Mesodermal cell (in vitro differentiated cells): ENCODE data around the gene LHFPL5. TPM values are rescaled to one million over a fixed set of nuclear protein-coding genes. Genes with fewer than 3 reads are reported as not detected.

Experiments
- H3K27ac ChIP-seq: 2 replicates; pipeline ENCODE4 v1.7.0; 2013; ENCODE audit warnings: mild to moderate bottlenecking, low read depth, low read length, moderate library complexity; ENCODE audit not compliant: severe bottlenecking
- H3K36me3 ChIP-seq: 2 replicates; pipeline ENCODE4 v1.7.1; 2013; ENCODE audit warnings: mild to moderate bottlenecking, low read length, moderate library complexity; ENCODE audit not compliant: control insufficient read depth, insufficient read depth
- H3K4me1 ChIP-seq: one replicate; pipeline ENCODE4 v1.7.1; 2013; ENCODE audit warnings: mild to moderate bottlenecking, low read length; ENCODE audit not compliant: insufficient read depth, control insufficient read depth, poor library complexity, severe bottlenecking
- H3K4me3 ChIP-seq: 2 replicates; pipeline ENCODE4 v1.7.0; 2013; ENCODE audit warnings: low read length, control low read depth, mild to moderate bottlenecking; ENCODE audit not compliant: insufficient read depth, poor library complexity, severe bottlenecking; ENCODE audit errors: extremely low read depth
- H3K9me3 ChIP-seq: 2 replicates; pipeline ENCODE4 v1.7.1; 2013; ENCODE audit warnings: mild to moderate bottlenecking, low read length, moderate library complexity; ENCODE audit not compliant: control insufficient read depth
- WGBS, 2 experiments: methylation state at CpG; one replicate each; pipeline ENCODE4 v1.1.5; 2013; ENCODE audit warnings: missing lambda C conversion rate in 2 of 2; ENCODE audit not compliant: insufficient coverage in 2 of 2; 5-methylcytosine and 5-hydroxymethylcytosine counted together
- polyA plus RNA-seq, 2 experiments: library from polyadenylated mRNA; stranded (reverse); fragments of 50-300 nt; gene quantifications; one replicate each; pipeline ENCODE4 v1.2.3, GENCODE V29; 2013

Gene LHFPL5
- polyA plus RNA-seq (2013, experiment 1 of 2): not detected
- polyA plus RNA-seq (2013, experiment 2 of 2): not detected

GRCh38 chr6:35804996-35805736 lies at the start of gene LHFPL5:
TSS of gene LHFPL5 (plus strand) at chr6:35805352. CDS start at chr6:35805671, 319 bp downstream.
- H3K4me1 ChIP-seq: no peaks in the 10 kb centered on the region
- H3K9me3 ChIP-seq: no peaks in the 10 kb centered on the region
- no peak within 1 kb of the TSS for H3K27ac ChIP-seq
- 9 to 27% methylated on average over 21 to 31 of the region's 40 CpGs for WGBS, 2 experiments
- peak within 1 kb of the TSS; percentile 32 for H3K4me3 ChIP-seq
- H3K36me3 ChIP-seq: no peaks in the 10 kb centered on the region

- 55 to 62% methylated on average over 8 of the region's 10 CpGs for WGBS, 2 experiments
- Histone ChIP-seq H3K4me1 (no peaks in the 10 kb centered on the region), H3K27ac (no peak overlapping the region)
Observed at GRCh38 chr6:35757456-35758123, 47.6 kb upstream of the LHFPL5 start.

DNA sequence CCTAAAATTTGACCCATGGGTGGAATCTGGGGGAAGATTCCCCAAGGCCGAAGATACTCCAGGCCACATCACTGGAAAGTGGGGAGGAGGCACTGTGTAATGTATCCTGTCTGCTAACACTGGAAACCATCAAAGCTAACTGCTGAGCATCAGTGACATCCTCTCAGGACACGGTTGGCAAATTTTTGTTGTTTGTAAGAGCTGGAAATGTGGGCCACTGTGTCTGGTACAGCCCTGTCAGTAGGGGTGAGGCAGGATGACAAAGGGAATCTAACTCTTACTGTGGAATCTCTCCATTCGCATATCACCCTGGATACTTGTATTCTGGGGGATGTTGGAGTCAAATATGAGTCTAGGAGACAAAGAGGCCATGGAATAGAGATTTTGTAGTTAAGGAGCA lies 45.7 kb upstream of the LHFPL5 start:
- Histone ChIP-seq H3K36me3 (no peaks in the 10 kb centered on the region), H3K4me3 (no peak overlapping the region), H3K9me3 (no peaks in the 10 kb centered on the region), H3K27ac (no peak overlapping the region), H3K4me1 (no peaks in the 10 kb centered on the region)
- WGBS, 2 experiments: 79% methylated on average over 2 of the region's 3 CpGs; no CpG with 5 or more reads in 1 of the 2 experiments

More at GRCh38 chr6:35757456-35758123, 47.6 kb upstream of the LHFPL5 start:
- H3K9me3 ChIP-seq: no peaks in the 10 kb centered on the region
- H3K4me3 ChIP-seq: no peak overlapping the region
- H3K36me3 ChIP-seq: no peaks in the 10 kb centered on the region

DNA sequence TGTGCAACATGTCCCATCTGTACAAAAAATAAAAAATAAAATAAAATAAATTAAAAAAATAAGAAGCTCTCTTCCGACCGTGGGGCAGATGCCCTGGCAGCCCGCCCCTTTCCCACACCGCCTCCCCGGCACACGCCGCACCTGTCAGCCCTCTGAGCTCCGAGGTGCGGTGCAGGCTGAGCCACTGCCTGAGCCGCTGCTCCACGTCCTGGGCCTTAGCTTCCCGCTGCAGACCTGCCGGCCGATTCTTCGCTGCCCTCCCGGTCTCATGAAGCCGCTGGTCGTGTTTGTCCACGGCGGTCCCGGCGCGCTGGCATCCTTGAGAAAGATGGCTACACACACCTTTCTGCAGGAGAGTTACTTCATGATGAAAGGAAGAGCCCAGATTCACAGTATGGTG lies 39.4 kb upstream of the LHFPL5 start:
- no peak overlapping the region for H3K27ac ChIP-seq
- no peaks in the 10 kb centered on the region for H3K9me3 ChIP-seq
- 92 to 94% methylated on average over 21 to 22 of the region's 23 CpGs for WGBS, 2 experiments
- H3K4me3 ChIP-seq: no peak overlapping the region
- no peaks in the 10 kb centered on the region for H3K4me1 ChIP-seq
- no peaks in the 10 kb centered on the region for H3K36me3 ChIP-seq

GRCh38 chr6:35769211-35769610 lies 35.9 kb upstream of the LHFPL5 start:
- H3K36me3 ChIP-seq: no peaks in the 10 kb centered on the region
- H3K4me3 ChIP-seq: no peak overlapping the region
- 81 to 95% methylated on average over 3 of the region's 4 CpGs for WGBS, 2 experiments
- no peaks in the 10 kb centered on the region for H3K4me1 ChIP-seq
- no peaks in the 10 kb centered on the region for H3K9me3 ChIP-seq
- H3K27ac ChIP-seq: no peak overlapping the region

DNA sequence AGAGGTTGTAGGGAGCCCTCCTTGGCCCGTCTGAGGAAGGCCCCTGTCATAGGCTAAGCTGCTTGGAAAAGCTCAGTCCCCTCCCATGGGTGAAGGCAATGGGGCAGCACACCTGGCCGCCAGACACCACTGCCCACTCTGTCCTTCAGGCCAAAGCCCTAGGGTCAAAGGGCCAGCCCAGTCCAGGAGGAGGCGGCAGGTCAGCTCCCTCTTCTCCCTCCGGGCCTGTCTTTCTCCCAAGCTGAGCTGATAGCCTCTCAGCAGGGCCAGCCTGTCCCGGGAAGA lies 33.9 kb upstream of the LHFPL5 start:
- H3K36me3 ChIP-seq: no peaks in the 10 kb centered on the region
- no peaks in the 10 kb centered on the region for H3K9me3 ChIP-seq
- no peaks in the 10 kb centered on the region for H3K4me1 ChIP-seq
- H3K4me3 ChIP-seq: no peak overlapping the region
- WGBS, 2 experiments: 80 to 91% methylated on average over 1 to 2 of the region's 5 CpGs
- H3K27ac ChIP-seq: no peak overlapping the region

GRCh38 chr6:35774116-35774794 lies 30.9 kb upstream of the LHFPL5 start:
- 72 to 86% methylated on average over 7 to 11 of the region's 11 CpGs for WGBS, 2 experiments
- Histone ChIP-seq H3K4me3 (no peak overlapping the region), H3K27ac (no peak overlapping the region), H3K36me3 (no peaks in the 10 kb centered on the region), H3K4me1 (no peaks in the 10 kb centered on the region), H3K9me3 (no peaks in the 10 kb centered on the region)

DNA sequence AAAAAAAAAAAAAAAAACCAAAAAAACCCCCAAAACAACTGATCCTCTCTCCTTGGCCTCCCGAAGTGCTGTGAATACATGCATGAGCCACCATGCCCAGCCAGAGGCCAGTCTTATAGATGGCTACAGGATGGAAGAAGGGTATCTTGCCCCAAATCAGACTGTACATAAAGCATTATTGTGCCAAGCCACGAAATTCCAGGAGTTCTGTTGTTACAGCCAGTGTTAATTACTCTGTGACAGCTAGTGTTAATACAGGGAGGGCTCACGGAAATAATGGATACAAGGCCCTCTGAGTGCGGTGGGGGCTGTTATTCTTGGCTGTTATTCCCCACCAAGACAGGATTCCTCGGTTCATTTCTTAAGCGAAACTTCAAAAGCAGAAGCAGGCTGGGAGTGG lies 30.1 kb upstream of the LHFPL5 start:
- H3K27ac ChIP-seq: no peak overlapping the region
- H3K4me3 ChIP-seq: no peak overlapping the region
- WGBS, 2 experiments: 88 to 93% methylated on average over 5 of the region's 6 CpGs
- no peaks in the 10 kb centered on the region for H3K4me1 ChIP-seq
- H3K36me3 ChIP-seq: no peaks in the 10 kb centered on the region
- H3K9me3 ChIP-seq: no peaks in the 10 kb centered on the region

DNA sequence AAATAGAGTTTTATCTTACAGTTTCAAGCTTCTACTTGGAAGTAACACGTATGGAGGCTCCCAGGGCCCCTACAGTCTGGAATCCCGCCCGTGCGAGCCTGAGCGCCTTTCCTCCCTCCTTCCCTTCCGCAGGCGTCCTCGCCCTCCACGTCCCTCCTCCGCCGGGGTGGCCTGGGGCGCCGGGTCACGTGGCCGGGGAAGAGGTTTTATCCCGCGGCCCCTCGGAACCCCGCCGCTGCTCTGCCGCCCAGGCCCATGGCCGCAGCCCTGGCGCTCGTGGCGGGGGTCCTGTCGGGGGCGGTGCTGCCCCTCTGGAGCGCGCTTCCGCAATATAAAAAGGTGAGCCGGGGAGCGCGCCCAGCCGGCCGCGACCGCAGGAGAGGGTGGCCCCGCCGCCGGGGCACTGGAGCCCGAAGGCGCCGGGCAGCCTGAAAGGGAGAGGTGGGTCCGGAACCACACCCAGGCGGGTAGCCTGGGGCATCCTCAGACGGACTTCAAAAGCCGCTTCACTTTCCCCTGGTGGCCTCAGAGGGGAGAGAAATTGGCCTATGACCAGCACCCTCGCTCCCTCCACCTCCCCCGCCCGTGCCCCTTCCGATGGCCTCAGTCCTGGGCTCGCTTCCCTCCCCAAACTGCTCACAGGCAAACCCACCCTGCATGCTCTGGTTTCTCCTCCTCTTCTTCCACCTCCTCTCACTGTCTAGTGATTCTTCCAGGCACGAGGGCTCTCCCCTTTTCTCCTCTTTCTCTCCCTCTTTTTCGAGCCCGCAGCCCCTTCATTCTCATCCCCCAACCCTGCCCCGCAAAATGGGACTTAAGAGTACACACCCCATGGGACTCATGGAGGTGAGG lies 28.6 kb upstream of the LHFPL5 start, which contains the start of gene CLPSL2:
CLPSL2 (plus strand) TSS at position 235 of the 852 bp plus-strand sequence; CDS start at position 256, 21 bp downstream.
- peak within 1 kb of the TSS; percentile 46 for H3K4me3 ChIP-seq
- H3K4me1 ChIP-seq: no peaks in the 10 kb centered on the region
- H3K9me3 ChIP-seq: no peaks in the 10 kb centered on the region
- no peaks in the 10 kb centered on the region for H3K36me3 ChIP-seq
- H3K27ac ChIP-seq: no peak within 1 kb of the TSS
- WGBS, 2 experiments: 1 to 3% methylated on average over 37 to 40 of the region's 56 CpGs

GRCh38 chr6:35777356-35778102 lies 27.6 kb upstream of the LHFPL5 start:
- no peaks in the 10 kb centered on the region for H3K9me3 ChIP-seq
- 87 to 94% methylated on average over 8 to 9 of the region's 10 CpGs for WGBS, 2 experiments
- H3K4me1 ChIP-seq: no peaks in the 10 kb centered on the region
- no peaks in the 10 kb centered on the region for H3K36me3 ChIP-seq
- H3K27ac ChIP-seq: no peak overlapping the region
- no peak overlapping the region for H3K4me3 ChIP-seq
